K562 (cell line): ENCODE data around the gene LILRA5. TPM values are rescaled to one million over a fixed set of nuclear protein-coding genes. Genes with fewer than 3 reads are reported as not detected.
"Not testable (repeated sequence)": the region's sequence is repeated elsewhere in the genome, so short reads cannot be mapped to it uniquely, and the experiment has no call there.

Experiments used
- ATAC-seq: fragments of 200-7000 bp; cut with Tn5 transposase; 3 replicates; pipeline ENCODE4 v1.9.1; 2020; ENCODE audit warnings: moderate library complexity
- BruUV-seq: library from RNA; stranded (reverse); fragments of 400-500 nt; replicated peaks from 2 replicates; lab custom pipeline; 2021; lab: Mats Ljungman, UMichigan
- CTCF ChIA-PET: fragments of 300-600 bp; formaldehyde crosslinking; extraction: SDS; loops from one replicate; lab custom pipeline; 2021; ENCODE audit warnings: low intra/inter-chr PET ratio; lab: Yijun Ruan, JAX
- POLR2A ChIA-PET: fragments of 300-600, 350-650 bp; sonication (Branson Sonifier 250); formaldehyde crosslinking; extraction: SDS; loops from one replicate; lab custom pipeline; 2021; ENCODE audit warnings: antibody characterized with exemption, inconsistent platforms; lab: Yijun Ruan, JAX
- DNase-seq, 4 experiments: peaks; one replicate each; pipeline versions ENCODE4 v3.0.0 to v3.0.0-alpha.2; 2011 to 2018; ENCODE audit warnings: low spot score in 3 of 4, mixed read lengths in 3 of 4; ENCODE audit errors: extremely low read depth in 1 of 4
- FAIRE-seq: peaks from 2 replicates; lab custom pipeline; 2011; peaks lifted over from hg19 to GRCh38; lab: Jason Lieb, UNC
- H2AFZ ChIP-seq: 2 replicates; pipeline ENCODE4 v1.6.0; 2011; ENCODE audit warnings: low read depth, low read length, control low read depth, inconsistent platforms
- H3K27ac ChIP-seq: fragments of 200-600 bp; 3 replicates; pipeline ENCODE4 v1.8.0; 2011; ENCODE audit warnings: low read depth, mild to moderate bottlenecking, control low read depth, inconsistent platforms, low read length, moderate library complexity, mixed read lengths; ENCODE audit errors: extremely low read depth
- H3K27me3 ChIP-seq, 2 experiments: fragments of 300-600 bp in 1 of 2; 2 replicates in 1 of 2; 3 replicates in 1 of 2; pipeline versions ENCODE4 v1.6.0 to v1.8.0; 2011; ENCODE audit warnings: inconsistent platforms in 2 of 2, low read length in 2 of 2, mild to moderate bottlenecking in 1 of 2, mixed read lengths in 1 of 2, moderate library complexity in 1 of 2; ENCODE audit not compliant: control insufficient read depth in 2 of 2, insufficient read depth in 2 of 2
- H3K36me3 ChIP-seq: fragments of 300-600 bp; 3 replicates; pipeline ENCODE4 v1.8.0; 2011; ENCODE audit warnings: mild to moderate bottlenecking, low read length, inconsistent platforms; ENCODE audit not compliant: control insufficient read depth, insufficient read depth
- H3K4me1 ChIP-seq, 2 experiments: fragments of 200-600 bp in 1 of 2; replicated peaks in 1 of 2; 2 replicates in 1 of 2; 3 replicates in 1 of 2; pipeline versions ENCODE4 v1.5.1 to v1.8.0; 2011; ENCODE audit warnings: inconsistent platforms in 2 of 2, low read length in 2 of 2, mild to moderate bottlenecking in 1 of 2, mixed read lengths in 1 of 2, moderate library complexity in 1 of 2; ENCODE audit not compliant: control insufficient read depth in 2 of 2, insufficient read depth in 2 of 2
- H3K4me2 ChIP-seq: 2 replicates; pipeline ENCODE4 v1.6.1; 2011; ENCODE audit warnings: low read length, control low read depth, inconsistent platforms, mixed read lengths; ENCODE audit not compliant: insufficient read depth
- H3K4me3 ChIP-seq: fragments of 200-600 bp; sonication (generic), shearing (Covaris generic); 2 replicates; pipeline ENCODE4 v1.5.1; 2016; ENCODE audit warnings: control low read depth, inconsistent platforms
- H3K79me2 ChIP-seq: fragments of 200-600 bp; 3 replicates; pipeline ENCODE4 v1.8.0; 2011; ENCODE audit warnings: low read length, inconsistent platforms; ENCODE audit not compliant: control insufficient read depth, insufficient read depth
- H3K9ac ChIP-seq, 2 experiments: 2 replicates each; pipeline versions ENCODE4 v1.6.0 to v1.6.1; 2011; ENCODE audit warnings: low read depth in 2 of 2, low read length in 2 of 2, control low read depth in 1 of 2, inconsistent platforms in 1 of 2, mild to moderate bottlenecking in 1 of 2, mixed read lengths in 1 of 2; ENCODE audit not compliant: insufficient read depth in 1 of 2
- H3K9me1 ChIP-seq: one replicate; pipeline ENCODE4 v1.6.0; 2011; ENCODE audit warnings: inconsistent platforms, mild to moderate bottlenecking, low read length, moderate library complexity; ENCODE audit not compliant: control insufficient read depth, insufficient read depth
- H3K9me3 ChIP-seq: replicated peaks from 2 replicates; pipeline ENCODE4 v1.5.1; 2011; ENCODE audit warnings: low read depth, low read length, inconsistent platforms; ENCODE audit not compliant: control insufficient read depth, insufficient read depth
- H4K20me1 ChIP-seq: replicated peaks from 2 replicates; pipeline ENCODE4 v1.6.1; 2011; ENCODE audit warnings: low read length, inconsistent platforms, mixed read lengths; ENCODE audit not compliant: control insufficient read depth, insufficient read depth
- NRF1 ChIP-seq, 2 experiments: fragments of 450-650 bp; IDR thresholded peaks in 1 of 2; conservative IDR thresholded peaks in 1 of 2; 2 replicates each; pipeline ENCODE4 v1.6.1; 2014; ENCODE audit warnings: mild to moderate bottlenecking in 2 of 2
- WGBS: fragments of 100-300 bp; shearing (Covaris generic); methylation state at CpG from one replicate; pipeline ENCODE4 v1.1.6; 2016; ENCODE audit warnings: low coverage, mixed read lengths; ENCODE audit not compliant: insufficient coverage; ENCODE audit errors: missing lambda C conversion rate; 5-methylcytosine and 5-hydroxymethylcytosine counted together
- in situ Hi-C: fragments of 300-500 bp; cut with MboI; formaldehyde crosslinking; loops from 4 replicates; pipeline ENCODE4 v1.15.0; 2018; ENCODE audit warnings: inconsistent platforms, mixed read lengths
- intact Hi-C: fragments of 100-400 bp; cut with micrococcal nuclease; formaldehyde crosslinking; loops from 2 replicates; pipeline ENCODE4 v1.14.2; 2022
- polyA plus RNA-seq, 8 experiments: library from polyadenylated mRNA; depleted of rRNA in 4 of 8; stranded (reverse) in 5 of 8; unstranded in 3 of 8; fragments of >200 nt; fragmentation: Nextera tagmentation in 2 of 8; fragmentation: Illumina TruSeq in 1 of 8; extraction: Ambion mirVana in 2 of 8; extraction: Trizol in 1 of 8; gene quantifications; 2 replicates each; pipeline versions ENCODE4 v1.2.1 to v1.2.3, GENCODE V29; 2011 to 2014; ENCODE audit warnings: inconsistent platforms in 1 of 8, missing spikeins in 1 of 8
- total RNA-seq, 7 experiments: library from RNA; depleted of rRNA in 6 of 7; stranded (reverse); fragments of >200 nt in 6 of 7; fragmentation: Illumina TruSeq in 2 of 7; extraction: Trizol in 2 of 7; gene quantifications; 2 replicates each; pipeline versions ENCODE4 v1.2.1 to v1.2.3, GENCODE V29; 2011 to 2021; ENCODE audit warnings: low replicate concordance in 1 of 7

Gene LILRA5
- total and polyA plus RNA-seq, 9 of the 15 experiments (the other 6 are each of a cell fraction or from before 2014, with no cell fraction given) = not detected

DNA sequence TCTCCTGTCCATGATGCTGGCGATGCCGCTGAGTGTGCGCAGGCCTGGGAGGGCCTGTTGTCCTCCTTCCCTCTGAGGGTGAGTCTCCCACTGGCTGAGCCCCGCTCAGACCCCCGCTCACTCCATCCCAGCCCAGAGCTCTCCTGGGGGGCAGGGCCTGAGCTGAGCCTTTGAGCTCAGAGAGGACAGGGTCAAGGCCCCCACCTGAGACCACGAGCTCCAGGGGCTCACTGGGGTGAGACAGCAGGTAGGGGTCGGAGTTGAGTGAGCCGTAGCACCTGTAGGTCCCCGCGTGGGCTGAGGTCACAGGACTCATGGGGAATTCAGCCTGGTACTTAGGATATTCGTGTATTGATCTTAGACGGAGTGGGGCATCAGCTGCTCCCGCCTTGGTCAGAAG is 34.9 kb downstream of the LILRA5 start:
- FAIRE-seq, H2AFZ ChIP-seq: not testable (repeated sequence)
- peak; percentile 32; the same call in 1 of the 3 replicates for ATAC-seq
- peak in 1 of 2 experiments; percentile 32; a peak in 1 of 4 replicates for TF ChIP-seq NRF1 (conservative IDR thresholded peaks at IDR 0.05 in 1 of 2, IDR thresholded peaks at IDR 0.05 in 1 of 2)
- TF ChIP-seq, all 486 proteins: peak for 1; not testable (repeated sequence) for 485
- H3K9me1 ChIP-seq, H3K9ac ChIP-seq, H3K4me1 ChIP-seq, H3K4me3 ChIP-seq, H3K79me2 ChIP-seq, intact Hi-C loops, H3K4me2 ChIP-seq, BruUV-seq, H3K27ac ChIP-seq, H3K9me3 ChIP-seq, in situ Hi-C loops, DNase-seq, CTCF ChIA-PET, H3K36me3 ChIP-seq, POLR2A ChIA-PET, H4K20me1 ChIP-seq: not testable (repeated sequence)
- WGBS = 1% methylated on average over 8 of the region's 13 CpGs
- peaks cover 7 to 40% of the 10 kb centered on the region in 2 experiments for H3K27me3 ChIP-seq

DNA sequence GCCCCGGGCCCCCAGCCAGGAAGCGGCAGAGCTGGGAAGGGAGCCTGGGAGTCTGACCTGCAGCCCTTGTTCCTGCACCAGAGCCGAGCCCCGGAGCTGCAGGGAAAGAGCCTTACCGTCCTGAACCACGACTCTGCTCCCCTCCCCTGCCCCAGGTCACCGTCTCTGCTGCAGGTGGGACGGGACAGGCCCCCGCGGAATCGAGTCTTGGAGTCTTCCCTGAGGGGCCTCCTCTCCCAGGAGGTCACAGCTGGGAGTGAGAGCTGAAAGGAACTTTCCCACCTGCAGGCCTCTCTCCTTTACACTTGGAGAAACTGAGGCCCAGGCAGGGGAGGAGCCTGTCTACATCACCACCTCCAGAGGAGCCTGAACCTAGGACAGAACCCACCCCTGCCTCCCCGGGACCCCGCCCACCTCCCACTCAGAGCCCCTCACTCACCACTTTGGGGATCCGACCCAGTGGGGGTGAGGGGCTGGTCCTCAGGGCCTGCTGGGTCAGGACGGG is 35.8 kb downstream of the LILRA5 start:
- FAIRE-seq, H3K4me1 ChIP-seq, DNase-seq, intact Hi-C loops, CTCF ChIA-PET, H3K36me3 ChIP-seq, H3K4me2 ChIP-seq, in situ Hi-C loops, POLR2A ChIA-PET, H3K9ac ChIP-seq, H3K27ac ChIP-seq, ATAC-seq, H2AFZ ChIP-seq, BruUV-seq, H3K79me2 ChIP-seq, H3K9me3 ChIP-seq, H4K20me1 ChIP-seq, H3K9me1 ChIP-seq, H3K4me3 ChIP-seq: not testable (repeated sequence)
- 2% methylated on average over 12 of the region's 15 CpGs for WGBS
- peaks cover 4 to 36% of the 10 kb centered on the region in 2 experiments for H3K27me3 ChIP-seq
